SU-DHL-6 (cell line): Measurements from ENCODE around the gene MEF2A.

Experiments used
- CTCF ChIP-seq: fragments of 200-600 bp; sonication (generic); IDR thresholded peaks from one replicate; pipeline ENCODE4 v1.5.1; 2017; ENCODE audit warnings: antibody characterized with exemption, mild to moderate bottlenecking, low read length, moderate library complexity; ENCODE audit not compliant: insufficient read depth, poor library complexity, severe bottlenecking
- EZH2phosphoT487 ChIP-seq: fragments of 200-600 bp; sonication (generic), shearing (Covaris generic); conservative IDR thresholded peaks from 2 replicates; pipeline ENCODE4 v1.6.1; 2018; ENCODE audit warnings: mild to moderate bottlenecking, antibody characterized with exemption, low read length, moderate library complexity, mixed read lengths

DNA sequence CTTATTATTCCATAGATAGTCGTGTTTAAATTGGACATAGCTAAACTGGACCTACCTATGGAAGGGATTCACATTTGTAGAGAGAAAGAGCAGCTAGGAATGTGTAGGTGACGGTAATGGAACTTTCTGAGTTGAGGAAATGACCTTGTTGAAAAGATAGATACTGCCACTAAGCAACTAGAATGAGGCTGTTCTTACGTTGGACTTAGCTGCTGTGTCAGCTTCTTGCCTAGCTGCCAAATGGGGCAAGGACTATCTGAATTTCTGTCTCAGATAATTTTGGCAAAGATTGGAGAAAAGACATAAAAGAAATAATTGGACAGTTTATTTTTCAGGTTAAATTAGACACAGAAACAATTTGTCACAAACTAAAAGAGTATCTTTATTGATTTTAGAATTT lies 68.8 kb downstream of the MEF2A start:
- TF ChIP-seq CTCF (no peak), EZH2phosphoT487 (no peak)
